Frontal cortex (tissue), 4 donors: ENCODE results near the gene ABCB9. TPM values are rescaled to one million over a fixed set of nuclear protein-coding genes. Genes with fewer than 3 reads are reported as not detected.
A peak's percentile ranks its signal among the peaks of the same experiment; 100 is the strongest.

Source experiments
- DNase-seq, 2 donors: peaks; one replicate each; pipeline ENCODE4 v3.0.0; 2012; ENCODE audit warnings: low spot score in 2 of 2
- FAIRE-seq: peaks from 2 replicates; lab custom pipeline; 2012; peaks lifted over from hg19 to GRCh38; lab: Jason Lieb, UNC
- total RNA-seq: library from RNA; depleted of rRNA; stranded (reverse); fragments of >200 nt; gene quantifications from one replicate; pipeline ENCODE4 v1.2.3, GENCODE V29; 2014
- donor health status: control.
- donor health status: control.
- donor health status: control.

ABCB9 gene
- total RNA-seq, 1 donor from 2014 or later = 17.5 TPM

DNA sequence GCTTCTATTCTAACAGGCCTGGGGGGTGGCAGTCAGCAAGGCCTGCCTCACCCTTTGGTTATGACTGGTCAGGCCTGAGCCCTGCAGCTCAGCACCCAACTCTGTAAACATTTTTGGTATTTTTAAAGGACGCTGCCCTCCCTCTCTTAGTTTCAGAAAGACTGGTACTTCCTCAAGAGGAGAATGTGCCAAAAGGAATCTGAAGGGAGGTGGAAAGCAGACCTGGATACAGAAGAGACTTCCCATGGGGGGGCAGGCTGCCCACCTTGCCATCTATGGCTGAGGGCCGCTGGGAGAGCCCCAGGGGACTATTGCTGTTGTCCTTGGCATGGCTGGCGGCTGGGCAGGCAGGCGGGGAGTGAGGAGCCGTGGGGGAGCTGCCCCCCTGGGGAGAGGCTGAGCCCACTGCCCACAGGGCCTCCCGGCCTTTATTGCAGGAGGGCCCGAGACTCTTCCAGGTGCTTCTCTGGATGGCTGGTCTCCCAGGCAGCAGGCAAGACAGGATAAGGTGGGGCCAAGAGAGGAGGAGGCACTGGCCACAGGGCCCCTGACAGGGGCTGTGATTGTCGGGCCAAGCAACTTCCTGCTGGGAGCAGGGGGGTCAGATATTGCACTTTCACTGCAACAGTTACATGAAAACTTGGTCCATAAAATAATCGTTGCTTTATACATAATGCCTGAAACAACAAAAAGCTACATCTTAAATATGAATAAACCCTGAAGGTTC is 17.7 kb upstream of the ABCB9 start:
- FAIRE-seq (no peak), DNase-seq (peak in 1 of 2 donors; percentile 33)

DNA sequence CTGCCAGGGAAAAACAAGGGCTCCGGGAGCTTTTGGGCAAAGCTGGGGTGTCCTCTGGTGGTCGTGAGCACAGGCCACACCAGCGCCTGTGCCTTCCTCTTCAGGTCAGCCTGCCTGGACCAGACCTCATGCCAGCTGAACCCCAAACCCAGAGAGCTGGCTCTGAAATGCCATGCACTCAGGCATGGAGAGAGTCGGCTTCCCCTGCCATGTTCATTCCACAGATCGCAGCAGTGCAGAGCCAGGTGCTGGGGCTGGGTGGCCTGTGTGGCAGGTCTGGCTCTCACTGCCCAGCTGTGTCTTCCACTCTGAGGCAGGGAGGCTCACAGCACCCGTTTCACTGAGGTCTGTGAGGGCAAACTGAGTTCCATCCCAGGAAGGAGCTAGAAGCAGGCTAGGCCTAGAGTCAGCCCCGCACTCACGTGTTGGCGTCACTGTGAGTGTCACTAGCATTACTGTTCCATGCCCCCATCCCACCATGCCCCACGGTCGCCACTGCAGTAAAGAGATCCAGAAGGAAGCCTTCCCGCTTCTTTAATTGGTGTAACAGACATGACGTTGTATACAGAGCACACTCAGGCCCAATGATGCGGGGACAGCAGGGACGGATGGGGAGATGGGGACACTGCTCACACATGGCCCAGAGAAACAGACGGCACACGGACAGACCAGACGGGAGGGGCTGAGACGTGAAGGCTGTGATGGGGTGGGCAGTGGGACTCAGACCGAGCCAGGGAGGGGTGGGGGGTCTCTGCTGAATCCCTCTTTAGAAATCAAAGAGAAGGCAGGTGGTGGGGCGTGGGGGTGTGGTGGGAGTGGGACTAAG is 16.9 kb upstream of the ABCB9 start:
- DNase-seq (peak in 1 of 2 donors; percentile 33), FAIRE-seq (no peak)

DNA sequence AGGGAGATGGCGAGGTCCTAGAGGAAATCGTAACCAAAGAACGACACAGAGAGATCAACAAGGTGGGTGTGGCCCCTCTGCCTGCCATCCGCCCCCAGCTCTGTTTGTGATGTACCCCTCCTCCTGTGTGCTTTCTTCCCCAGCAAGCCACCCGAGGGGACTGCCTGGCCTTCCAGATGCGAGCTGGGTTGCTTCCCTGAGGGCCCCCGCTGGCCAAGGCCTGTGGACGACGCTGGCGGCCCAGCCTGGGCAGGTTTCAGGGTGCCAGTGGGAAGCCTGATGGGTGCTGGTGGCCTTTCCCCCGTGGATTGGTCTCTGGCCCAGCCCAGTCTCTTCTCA is 16.2 kb upstream of the ABCB9 start:
- FAIRE-seq (no peak), DNase-seq (no peak)

DNA sequence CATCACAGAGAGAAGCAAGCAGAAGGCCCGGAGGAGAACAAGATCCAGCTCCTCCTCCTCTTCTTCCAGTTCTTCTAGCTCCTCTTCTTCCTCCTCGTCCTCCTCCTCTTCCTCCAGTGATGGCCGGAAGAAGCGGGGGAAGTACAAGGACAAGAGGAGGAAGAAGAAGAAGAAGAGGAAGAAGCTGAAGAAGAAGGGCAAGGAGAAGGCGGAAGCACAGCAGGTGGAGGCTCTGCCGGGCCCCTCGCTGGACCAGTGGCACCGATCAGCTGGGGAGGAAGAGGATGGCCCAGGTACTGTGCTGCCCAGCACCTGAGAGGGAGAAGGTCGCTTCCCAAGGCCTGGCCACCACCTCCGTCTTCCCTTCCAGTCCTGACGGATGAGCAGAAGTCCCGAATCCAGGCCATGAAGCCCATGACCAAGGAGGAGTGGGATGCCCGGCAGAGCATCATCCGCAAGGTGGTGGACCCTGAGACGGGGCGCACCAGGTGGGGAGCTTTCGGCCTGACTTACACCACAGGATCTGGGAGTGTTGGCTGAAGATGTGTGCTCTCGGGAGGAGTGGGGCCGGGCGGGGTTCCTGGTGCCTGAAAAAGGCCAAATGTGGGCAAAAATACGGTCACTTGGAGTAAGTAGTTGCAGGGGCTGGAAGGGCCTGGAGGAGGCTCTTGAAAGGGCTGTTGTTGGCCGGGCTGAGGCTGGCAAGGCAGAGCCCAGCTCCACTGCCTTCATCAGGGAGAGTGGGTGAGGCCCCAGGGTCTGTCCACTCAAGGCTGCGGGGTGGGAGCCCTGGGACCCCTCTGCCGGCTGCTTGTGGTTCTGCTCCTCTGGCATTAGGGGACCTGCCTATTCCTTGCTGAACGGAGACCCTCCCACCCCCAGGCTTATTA is 15.6 kb upstream of the ABCB9 start:
- no peak for FAIRE-seq
- DNase-seq = no peak

DNA sequence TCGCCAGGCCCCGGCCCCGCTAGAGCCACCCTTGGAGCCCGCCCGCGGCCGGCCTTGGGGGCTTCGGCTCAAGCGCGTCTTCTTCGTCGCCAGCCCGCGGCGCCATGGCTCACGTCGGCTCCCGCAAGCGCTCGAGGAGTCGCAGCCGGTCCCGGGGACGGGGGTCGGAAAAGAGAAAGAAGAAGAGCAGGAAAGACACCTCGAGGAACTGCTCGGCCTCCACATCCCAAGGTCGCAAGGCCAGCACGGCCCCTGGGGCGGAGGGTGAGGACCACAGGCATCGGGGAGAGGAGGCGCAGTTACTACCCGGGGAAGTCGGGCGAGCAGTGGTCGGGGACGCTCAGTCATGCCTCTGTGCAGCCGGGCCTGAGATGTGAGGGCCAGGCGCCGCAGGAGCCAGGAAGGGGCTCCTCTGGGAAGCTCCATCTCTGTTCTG is 14.8 kb upstream of the ABCB9 start:
- FAIRE-seq (no peak), DNase-seq (no peak)

DNA sequence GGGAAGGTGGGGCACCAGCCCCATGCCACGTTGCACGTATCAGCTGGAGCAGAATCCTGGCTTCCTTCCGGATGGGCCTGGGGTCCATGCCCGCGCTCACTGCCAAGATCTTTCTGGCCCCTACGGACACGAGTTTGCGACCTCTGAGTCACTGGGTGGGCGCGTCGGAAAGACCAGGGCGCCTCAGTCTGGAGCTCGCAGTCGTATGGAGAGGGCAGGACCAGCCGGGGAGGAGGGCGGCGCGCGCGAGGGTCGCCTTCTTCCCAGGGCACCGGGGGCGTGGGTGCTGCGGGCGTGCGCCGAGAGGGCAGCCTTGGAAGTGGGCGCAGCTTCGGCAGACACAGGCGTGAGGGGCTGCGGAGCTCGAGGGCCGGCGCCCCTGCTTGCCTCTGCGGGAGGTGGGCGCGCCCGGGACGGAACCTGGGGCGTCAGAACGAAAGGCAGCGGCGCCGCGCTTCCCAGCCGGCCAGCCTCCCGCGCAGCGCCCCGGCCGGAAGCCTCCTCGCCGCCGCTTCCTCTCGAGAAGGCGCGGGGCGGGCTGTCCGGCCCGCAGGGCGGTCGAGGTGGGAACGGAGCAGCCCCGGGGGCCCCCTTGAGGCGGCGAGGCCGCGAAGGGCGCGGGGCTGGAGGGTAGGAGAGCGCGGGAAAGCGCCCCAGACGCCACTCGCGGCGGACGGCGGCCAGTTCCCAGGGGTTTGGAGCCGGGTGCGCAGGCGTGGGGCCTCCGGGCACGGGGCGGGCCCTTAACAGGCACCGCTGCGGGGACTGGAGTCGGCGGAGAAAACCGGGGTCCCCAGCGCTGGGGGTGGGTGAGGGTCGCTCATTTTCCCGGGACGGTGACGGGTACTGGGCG is 14.1 kb upstream of the ABCB9 start, which contains the start of gene ARL6IP4:
TSS of gene ARL6IP4 (plus strand) at position 499 of the 853 bp plus-strand sequence. CDS start 459 bp downstream, outside the sequence.
- FAIRE-seq (no peak), DNase-seq (peak; percentile 93 to 94)

DNA sequence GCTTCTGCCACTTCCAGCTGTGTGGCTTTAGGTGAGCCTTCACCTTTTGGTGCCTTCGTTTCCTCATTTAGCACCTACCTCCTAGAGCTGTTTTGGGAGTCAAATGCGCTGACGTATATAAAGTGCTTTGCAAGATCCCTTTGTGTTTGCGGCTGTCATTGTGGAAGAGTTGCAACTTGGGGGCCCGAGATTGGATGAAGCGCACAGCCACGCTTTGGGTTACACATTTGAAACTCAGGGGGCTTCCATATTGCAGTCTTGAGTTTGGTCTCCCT is 13.6 kb upstream of the ABCB9 start:
- FAIRE-seq (no peak), DNase-seq (no peak)

DNA sequence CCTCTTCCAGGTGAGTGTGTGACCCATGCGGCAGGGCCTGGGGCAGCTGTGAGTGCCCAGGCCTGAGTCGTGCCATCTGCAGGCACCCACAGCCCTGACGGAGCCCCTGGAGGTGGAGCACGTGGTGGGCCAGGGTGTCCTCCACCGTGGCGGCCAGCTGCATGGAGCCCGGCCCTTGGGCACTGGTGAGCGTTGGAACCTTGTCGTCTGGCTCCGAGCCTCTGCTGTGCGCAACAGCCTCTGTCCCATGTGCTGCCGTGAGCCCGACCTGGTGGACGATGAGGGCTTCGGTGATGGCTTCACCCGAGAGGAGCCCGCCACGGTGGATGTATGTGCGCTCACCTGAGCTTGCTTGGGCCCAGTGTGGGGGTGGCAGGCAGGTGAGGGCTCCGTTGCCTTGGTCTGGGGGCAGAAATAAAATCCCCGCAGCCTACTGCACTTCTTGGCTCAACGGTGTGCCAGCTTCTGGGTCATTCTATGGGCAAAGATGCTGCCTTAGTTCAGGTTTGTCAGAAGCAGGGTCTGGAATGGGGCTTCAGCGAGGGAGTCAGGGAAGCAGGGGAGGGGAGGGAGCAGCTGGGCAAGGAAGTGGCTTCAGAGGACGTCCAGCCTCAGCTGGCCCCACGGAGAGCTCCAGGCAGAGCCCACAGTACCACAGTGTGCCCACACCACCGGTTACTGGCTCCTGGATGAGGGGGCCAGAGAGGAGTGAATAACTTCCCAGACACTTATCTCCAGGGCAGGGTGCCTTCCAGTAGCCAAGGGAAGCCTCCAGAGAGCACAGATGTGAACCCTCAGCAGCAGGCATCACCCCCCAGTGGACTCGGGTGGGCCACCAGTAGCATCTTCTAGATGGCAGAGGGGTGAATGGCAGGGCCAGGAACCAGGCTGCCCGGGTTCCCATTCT is 13.0 kb upstream of the ABCB9 start:
- DNase-seq (no peak), FAIRE-seq (no peak)

DNA sequence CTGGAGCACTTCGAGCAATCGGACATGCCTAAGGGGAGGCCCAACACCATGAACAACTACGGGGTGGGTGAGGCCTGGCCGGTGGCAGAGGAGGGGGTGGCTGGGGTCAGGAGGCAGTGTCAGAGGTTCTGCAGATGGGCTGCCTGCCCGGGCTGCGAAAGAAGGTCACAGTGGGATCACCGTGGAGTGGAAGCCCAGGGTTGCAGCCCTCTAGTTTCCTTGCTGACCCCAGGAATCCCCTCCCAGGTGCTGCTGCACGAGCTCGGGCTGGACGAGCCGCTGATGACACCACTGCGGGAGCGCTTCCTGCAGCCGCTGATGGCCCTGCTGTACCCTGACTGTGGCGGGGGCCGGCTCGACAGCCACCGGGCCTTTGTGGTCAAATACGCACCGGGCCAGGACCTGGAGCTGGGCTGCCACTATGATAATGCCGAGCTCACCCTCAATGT is 12.3 kb upstream of the ABCB9 start:
- no peak for FAIRE-seq

DNA sequence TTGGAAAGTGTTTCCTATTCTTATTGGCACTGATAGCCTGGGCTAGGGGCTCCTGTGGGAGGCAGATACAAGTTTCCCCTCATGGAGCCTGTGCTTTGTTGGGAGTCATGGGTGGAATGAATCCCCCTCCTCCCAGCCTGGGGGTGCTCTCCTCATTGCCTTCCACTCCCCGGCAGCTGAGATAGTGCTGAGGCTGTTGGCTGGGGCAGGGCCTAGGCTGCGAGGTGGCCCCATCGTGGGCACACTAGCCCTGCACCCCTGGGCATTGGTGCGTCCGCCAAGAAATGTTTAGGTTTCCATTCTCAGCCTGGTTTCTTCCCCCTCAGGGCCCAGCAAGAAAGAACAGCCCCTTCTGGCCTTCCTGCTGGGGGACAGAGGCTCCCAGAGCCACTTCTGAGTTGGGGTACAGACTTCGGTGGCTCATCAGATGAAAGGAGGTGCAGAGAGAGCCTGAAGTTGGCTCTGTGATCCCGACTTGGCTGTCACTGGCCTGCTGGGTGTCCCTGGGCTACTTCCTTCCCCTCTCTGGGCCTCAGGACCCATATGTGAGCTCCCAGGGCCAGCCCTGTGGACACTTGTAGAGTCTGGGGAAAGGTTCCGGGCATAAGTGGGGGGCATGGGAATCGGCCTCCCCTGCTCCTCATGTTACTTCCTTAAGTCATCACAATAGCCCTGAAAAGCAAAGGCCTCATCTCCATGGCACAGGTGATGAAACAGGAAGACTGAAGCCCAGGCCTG is 11.6 kb upstream of the ABCB9 start:
- no peak for FAIRE-seq
- DNase-seq = no peak

More for the DNA sequence above, 12.3 kb upstream of the ABCB9 start:
- DNase-seq = no peak

DNA sequence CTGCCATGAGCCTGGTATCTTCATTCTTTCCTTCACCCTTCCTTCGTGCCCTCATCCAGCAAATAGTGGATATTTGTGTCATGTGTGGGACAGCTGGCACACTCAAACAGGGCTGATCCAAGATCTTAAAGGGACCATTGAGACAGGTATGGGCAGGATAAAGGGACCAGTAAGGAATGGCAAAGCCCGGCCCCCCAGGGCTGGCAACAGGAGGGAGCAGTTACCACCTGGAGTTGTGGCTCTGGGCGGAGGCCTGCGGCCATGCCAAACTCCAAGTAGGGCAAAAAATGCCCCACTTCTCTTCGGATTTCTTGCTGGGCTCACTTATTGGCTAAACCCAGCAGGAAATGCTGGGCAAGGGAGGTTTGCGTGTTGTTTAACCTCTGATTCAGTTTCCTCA is 10.9 kb upstream of the ABCB9 start:
- no peak for FAIRE-seq
- no peak for DNase-seq

DNA sequence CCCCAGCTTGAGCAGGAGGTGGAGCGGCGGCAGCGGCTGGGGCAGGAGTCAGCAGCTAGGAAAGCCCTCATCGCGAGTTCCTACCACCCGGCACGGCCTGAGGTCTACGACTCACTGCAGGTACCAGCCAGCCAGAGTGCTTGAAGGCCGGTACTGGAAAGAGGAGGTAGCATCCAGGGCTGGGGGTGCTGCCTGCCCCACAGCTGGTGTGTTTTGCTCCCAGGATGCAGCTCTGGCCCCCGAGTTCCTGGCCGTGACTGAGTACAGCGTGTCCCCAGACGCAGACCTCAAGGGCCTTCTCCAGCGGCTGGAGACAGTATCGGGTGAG is 10.3 kb upstream of the ABCB9 start:
- DNase-seq (no peak), FAIRE-seq (no peak)

DNA sequence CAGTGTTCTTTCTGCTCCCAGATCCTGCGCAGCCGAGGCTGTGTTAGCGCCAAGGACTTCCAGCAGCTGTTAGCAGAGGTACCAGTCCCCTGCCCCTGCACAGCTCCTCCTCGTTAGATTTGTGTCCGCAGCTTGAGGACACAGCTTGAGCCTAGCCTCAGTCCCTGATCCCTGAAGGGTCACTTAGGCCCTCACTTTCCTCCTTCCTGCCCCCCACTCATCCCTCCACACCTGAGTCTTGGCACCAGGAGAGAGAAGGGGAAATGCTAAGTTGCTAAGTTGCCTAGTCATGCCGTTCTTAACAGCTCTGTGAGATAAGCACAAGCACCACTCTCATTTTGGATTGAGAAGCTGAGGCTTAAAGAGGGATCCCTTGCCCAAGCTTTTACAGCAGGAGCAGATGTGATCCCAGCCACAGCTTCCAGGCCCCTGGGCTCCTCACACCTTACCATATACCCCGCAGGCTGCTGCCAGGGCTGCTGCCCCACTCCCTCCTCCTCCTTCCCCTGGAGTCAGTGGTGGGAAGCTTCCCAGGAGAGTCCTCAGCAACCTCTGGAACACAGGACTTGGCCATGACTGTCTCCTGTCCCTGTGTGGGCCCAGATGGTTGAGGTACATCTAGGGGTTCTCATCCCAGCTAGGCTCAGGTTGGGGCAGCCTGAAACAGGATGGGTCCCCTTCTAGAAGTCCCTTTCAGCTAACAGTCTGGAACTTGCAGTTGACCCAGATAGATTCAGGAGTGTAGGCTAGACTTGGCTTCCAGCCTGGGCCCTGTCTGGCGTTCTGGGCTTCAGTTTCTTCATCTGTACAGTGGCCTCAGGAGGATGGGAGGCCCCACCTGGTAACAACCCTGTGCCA is 9.8 kb upstream of the ABCB9 start:
- FAIRE-seq (no peak), DNase-seq (no peak)

DNA sequence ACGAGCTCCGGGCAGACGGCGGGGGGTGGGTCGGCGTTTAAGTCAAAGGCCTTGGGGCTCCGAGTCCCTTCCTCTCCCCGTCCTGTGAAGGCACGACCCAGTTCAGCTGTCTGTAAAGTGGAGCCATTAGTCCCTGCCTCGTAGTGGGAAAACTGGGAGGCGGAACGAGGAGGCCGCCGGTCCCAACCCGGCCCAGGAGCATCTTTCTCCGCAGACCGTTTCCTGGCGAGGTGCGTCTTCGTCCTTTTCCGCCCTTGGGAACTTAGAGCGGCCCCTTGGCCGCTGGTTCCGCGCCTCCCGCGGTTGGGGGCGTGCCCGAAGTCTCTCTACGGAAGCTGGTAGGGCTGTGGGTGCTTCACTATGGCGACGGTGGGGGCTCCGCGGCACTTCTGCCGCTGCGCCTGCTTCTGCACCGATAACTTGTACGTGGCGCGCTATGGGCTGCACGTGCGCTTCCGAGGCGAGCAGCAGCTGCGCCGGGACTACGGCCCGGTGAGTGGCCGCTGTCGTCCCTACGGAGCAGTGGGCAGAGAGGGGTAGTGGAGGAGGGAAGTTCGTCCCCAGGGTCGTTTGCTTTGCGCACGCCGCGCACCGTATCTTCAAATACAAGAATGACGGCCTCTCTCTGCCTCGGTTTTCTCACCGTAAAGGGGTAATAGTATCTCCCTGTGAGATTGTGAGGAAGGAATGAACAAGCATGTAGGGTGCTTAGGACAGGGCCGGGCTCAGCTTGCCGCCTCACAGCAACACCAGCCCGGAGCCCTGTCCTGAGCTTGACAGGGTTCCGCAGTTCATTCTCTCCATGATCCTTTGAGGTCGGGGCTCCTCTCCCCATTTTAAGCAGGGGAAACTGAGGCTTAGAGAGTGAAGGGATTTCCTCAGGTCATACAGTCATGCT is 8.9 kb upstream of the ABCB9 start, which contains the start of gene OGFOD2:
TSS of gene OGFOD2 (plus strand) at position 353 of the 898 bp plus-strand sequence. CDS start at position 361, 8 bp downstream.
- DNase-seq (peak; percentile 88 to 89), FAIRE-seq (no peak)

DNA sequence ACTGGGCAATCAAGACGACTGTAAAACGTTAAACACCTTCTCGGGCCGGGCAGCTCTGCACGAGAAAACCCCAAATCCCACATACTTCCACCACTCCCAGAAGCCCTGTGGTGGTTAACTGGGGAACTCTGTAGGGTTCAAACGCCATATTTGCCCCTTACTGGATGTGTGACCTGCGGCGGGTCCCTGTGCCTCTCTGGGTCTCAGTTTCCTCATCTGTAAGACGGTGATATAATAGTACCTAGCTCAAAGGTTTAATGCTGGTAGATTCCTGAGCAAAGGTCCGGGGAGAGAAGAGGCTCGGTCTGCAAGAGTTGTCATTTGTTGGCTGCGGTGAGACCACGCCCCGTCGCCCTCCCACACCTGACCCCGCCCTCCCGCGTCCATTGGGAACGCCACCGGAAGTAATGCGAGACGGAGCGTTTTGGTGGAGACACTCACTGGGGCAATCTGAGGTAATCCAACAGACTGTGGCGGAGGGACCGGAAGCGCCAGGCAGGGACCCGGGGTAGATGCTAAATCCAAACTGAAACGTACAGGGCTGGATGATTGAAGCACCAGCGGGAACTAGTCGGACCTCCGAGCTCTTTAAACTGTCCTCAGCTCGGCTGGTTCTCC is 8.1 kb upstream of the ABCB9 start:
- no peak for FAIRE-seq
- peak; percentile 89 to 93 for DNase-seq
